HG03575 (cell line): ENCODE data around the gene ADRB2.

ENCODE experiments used
- ATAC-seq: cut with Tn5 transposase; IDR thresholded peaks from one replicate; pipeline ENCODE4 v1.9.1; 2021; ENCODE audit not compliant: unreplicated experiment, insufficient number of reproducible peaks, low FRiP score; ENCODE audit errors: extremely low read depth

ADRB2 gene

DNA sequence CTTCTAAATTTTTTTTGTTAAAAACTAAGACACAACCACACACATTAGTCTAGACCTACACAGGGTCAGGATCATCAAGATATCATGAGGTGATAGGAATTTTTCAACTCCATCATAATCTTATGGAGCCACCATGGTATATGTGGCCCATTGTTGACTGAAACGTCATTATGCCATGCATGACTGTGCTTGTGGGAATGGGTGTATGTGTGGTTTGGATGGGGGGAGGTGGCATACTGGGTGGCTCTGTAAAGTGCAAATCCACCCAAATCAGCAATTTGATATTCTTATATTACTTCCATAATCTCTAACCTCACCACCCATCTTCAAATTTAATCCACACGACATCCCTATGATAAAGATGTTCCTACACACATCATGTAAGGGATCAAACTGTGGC lies 21.0 kb downstream of the ADRB2 start:
- ATAC-seq = no peak

DNA sequence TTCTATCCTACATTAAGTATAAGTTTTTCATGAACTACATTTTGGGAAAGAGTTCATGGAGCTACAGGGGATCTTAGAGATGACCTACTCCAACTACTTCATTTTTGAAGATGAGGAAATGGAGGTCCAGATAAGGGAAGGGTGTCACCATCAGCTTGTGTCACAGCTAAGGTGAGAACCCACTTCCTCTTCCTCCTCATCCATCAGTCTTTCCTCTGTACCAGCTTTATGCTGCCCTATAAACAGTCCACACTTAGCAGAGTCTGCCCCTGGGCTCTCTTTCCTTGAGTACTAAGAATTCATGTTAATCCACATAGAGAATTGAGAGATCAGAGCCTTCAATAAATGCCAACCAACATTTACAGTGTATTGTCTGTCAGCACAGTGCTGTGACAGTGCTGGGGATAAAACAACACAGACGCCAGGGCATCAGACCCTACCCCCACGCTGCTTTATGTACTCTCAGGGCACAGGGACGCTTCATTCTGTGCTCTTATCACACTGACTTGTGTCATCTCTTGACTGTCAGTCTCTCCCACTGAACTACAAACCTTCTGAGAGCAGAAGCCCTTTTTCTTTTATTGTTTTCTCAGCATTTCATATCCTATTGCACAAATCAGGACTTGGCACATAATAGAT lies 22.1 kb downstream of the ADRB2 start:
- no peak for ATAC-seq

DNA sequence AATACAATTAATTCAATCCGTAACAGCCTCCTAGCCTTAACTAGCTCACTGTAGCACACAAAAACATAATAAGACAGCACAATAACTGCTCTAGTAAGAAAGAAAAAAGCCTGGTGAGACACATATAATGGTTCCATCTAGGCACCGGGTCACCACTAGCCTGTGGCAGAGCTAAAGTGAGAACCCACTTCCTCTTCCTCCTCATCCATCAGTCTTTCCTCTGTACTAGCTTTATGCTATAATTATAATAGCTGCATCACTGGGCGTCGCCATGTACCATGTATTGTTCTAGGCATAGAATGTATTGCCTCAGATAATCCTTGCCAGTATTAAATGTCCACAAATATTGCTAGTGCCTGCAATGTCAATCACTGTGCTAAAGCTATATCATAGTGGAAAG lies 23.1 kb downstream of the ADRB2 start:
- no peak for ATAC-seq

DNA sequence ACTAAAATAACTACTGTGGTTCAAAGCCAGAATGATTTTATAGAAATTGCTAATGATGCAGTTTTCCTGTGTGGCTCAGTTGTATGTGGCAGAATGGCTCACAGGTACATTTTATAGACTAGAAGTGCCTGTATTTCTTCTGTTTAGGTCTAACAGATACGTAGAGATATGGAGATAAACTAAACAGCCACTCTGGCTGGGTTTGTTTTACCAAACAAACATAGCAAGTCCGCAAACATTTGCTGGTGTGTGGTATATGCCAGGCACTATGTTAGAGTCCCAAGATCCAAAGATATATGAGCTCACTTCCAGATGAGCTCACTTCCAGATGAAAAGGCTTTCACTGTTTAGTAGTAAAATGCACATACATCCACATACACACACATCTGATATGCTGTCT lies 24.4 kb downstream of the ADRB2 start:
- no peak for ATAC-seq

DNA sequence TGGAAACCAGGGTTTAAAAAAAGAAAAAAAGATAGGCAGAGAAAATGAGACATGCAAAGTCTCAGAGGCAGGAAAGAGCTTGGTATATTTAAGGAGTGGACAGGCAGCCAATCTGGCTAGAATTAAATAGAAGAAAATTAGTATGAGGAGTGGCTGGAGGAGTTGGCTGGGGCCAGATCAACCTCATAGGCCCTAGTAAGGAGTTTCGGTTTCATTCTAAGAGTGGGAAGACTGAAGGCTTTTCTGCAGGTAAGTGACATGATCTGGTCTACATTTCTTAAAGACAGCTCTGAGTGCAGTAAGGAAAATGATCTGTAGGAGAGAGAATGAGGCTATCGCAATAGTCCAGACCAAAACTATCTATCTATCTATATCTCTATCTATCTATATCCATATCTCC lies 27.5 kb downstream of the ADRB2 start:
- ATAC-seq = no peak

DNA sequence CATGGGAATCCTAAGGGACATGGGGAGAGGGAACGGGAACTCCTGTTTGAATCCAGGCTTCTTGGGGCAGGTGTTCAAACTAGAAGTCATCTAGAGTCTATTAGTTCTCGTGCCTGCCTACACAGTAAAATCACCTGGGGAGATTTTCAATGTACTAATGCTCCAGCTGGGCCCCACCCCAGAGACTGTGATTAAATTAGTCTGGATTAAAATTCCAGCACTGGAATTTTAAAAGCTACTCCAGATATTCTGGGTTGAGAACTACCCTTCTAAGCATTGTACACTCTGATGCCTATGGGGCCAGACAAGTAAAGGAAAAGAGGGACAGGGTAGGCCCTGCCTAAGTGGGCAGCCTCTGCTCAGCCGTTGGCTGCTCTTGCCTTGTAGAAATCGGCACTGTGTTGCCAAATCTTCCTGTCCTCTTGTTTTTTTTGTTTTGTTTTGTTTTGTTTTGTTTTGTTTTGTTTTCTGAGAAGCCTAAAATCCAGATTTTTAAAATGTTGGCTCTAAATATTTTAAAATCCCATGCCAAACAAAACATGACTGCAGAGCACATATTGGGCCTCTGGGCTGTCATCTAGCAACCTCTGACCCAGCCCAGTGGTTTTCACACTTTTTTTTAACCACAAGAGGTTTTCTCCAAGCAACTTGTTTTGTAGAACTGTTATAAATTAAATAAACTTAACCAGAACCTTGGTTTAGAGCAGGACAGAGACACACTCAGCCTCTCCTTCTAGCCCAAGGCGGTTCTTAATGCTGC lies 29.0 kb downstream of the ADRB2 start:
- no peak for ATAC-seq

DNA sequence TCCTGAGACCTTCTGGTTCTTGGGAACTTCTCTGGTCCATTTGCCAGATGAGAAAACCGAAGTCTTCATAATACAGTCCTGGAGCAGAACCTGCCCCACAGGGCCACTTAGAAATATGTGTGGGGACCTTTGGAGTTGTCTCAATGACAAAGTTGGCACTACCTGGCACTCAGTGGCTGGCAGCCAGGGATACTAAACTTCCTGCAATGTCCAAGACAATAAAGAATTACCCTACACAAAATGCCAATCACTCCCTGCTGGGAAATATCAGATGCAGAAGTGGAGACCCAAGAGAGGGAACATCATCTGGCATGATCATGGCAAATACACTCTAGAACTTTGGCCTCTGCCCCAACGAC lies 29.6 kb downstream of the ADRB2 start:
- ATAC-seq = no peak

DNA sequence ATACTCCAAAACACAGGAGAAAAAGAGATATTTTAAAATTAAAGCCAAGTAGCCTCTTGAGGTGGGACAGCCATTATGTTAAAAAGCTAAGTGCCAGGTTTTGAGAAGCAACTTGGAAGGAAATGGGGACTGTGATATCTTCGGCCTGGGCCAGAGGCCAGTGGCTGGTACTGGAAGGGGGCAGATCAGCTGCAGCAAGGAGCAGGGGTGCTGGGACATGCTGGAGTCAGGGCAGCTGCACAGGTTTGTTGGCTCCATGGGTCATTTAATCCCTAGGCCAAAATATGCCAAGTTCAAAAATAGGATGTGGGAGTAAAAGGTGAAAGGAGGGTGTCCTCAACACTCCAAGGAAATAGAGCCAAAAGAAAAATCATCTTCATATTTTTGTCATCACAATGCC lies 30.0 kb downstream of the ADRB2 start:
- no peak for ATAC-seq

DNA sequence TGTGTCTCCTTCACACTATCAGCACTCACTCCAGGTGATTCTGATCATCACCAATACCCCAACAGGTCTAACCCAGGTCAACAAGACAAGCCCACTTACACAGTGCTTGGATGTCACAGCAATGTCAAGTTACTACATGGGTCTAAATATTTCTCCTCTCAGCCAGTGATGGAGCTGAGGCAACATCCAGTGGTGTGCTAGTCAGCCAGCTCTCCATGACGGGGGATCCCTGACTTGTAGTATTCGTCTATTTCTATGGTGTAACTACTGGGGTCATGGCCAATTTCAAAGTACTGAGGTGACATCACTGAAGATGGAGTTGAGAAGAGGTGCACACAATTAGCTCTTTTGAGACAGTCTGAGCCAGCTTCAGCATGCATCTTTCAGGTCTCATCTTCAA lies 31.1 kb downstream of the ADRB2 start:
- no peak for ATAC-seq

DNA sequence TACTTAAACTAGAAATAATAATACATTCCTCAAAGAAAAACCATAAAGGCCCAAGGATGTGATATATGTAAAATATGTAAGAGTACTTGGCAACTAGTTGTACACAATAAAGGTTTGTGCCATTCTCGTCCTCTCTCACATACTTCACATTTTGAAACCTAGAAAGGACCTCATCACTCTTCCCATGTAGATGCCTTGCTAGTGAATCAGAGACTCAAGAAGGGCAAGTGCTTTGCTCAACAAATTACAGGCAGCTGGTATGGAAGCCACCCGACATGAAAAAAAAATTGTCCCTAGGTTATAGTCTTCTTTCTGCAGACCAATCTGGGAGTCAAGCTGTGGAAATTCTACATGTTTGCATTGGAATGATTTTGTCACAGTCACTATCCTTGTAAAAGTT lies 31.7 kb downstream of the ADRB2 start:
- no peak for ATAC-seq

DNA sequence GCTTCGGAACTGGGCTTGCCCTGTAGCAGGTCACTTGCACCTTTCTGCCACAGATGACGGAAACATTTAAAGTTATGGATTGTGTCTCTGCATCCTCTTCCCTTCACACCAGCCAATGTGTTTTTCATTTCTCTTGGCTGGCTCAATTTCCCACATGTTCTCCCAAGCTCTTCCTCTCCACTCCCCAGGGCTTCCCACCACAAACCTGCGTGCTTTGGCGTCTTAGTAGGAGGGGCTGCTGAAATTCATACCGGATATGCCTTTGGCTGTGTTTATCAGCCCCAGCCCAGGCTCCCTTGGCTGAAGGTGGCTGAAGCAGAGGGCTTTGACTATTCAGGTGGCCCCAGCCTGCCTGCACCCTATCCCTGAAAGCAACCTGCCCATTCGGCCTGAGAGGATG lies 32.1 kb downstream of the ADRB2 start:
- no peak for ATAC-seq

DNA sequence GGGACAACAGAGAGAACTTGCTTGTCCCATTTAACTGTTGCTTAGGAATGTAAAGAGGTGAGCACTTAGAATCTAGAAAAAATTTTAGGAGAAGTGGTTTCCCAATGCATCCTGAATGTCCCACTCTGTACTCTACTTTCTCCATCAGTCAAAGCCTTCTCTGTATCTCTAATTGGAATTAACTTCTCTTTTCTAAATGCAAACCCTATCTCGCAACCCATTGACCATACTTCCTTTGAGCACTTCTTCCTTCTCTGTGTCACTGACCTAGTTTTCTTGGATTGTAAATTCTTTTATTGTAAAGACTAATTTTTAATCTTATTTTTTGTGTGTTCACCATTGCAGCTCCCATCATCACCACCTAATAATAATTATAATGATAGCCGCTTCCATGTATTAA lies 33.3 kb downstream of the ADRB2 start:
- ATAC-seq = no peak

DNA sequence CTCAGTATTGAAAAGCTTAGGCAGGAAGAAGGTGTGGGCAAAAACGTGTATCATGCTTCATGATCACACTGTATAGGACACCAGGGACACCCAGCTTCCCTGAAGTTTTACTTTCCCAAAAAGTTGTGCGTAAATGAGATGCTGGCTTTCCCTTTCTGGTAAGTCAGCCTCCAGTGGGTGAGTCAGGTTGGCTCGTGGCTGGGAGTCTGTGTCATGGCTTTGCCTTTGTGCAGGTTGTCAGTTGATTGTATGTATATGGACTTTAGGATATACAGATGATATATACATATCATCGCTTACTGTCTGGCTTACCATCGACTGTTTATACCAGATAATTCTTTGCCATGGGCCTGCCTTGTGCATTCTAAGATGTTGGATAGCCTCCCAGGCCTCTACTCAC lies 34.2 kb downstream of the ADRB2 start:
- ATAC-seq = no peak

DNA sequence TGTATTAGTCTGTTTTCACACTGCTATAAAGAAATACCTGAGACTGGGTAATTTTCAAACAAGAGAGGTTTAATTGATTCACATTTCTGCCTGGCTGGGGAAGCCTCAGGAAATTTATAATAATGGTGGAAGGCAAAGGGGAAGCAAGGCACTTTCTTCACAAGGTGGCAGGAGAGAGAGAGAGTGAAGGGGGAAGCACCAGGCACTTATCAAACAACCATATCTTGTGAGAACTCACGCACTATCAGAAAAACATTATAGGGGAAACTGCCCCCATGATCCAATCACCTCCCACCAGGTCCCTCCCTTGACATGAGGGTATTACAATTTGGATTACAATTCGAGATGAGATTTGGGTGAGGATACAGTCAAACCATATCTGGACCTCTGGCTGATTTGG lies 34.7 kb downstream of the ADRB2 start:
- ATAC-seq = no peak

DNA sequence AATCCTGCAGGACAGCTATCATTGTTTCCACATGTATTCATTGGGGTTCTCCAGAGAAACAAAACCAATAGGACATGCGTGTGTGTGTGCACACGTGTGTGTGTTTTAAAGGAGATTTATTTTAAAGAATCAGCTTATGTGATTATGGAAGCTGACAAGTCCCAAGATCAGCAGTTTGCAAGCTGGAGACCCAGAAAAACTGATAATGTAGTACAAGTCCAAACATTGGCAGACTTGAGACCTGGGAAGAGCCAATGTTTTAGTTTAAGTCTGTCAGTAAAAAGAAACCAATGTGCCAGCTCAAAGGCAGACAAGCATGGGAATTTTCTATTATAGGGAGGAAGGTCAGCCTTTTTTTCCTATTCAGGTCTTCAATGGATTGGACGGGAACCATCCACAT lies 35.3 kb downstream of the ADRB2 start:
- ATAC-seq = no peak

DNA sequence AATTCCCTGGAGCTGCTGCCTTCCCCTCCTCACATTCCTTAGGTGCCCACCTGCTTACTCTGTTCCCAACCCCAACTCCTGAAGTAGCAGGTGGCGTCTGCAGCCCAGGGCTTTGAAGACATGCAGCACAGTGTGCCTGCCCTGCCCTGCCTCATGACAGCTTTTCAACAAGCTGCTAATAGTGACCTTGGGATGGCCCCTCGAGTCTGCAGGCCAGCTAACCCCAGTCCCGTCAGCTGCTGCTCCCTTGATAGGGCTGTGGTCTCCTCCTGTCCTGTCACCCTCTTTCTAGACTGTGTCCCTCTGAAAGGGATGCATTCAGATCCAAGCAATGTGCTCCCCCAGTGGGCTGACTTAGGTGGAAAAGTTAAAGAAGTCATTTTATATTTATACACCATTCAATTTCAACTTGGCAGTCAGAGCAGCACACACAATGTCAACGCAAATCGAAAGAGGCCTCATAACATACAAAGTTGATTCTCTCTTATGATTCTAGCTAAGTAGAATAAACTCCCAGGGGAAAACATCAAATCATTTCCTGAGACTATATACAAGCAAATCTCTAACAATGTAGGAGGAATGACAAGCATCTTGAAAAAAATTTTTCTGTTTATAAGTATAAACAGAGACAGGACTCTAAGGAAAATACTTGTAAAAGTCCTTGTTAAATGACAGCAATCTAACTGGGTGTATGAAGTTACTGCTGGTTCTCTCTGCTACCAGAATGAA lies 37.9 kb downstream of the ADRB2 start:
- ATAC-seq = no peak

DNA sequence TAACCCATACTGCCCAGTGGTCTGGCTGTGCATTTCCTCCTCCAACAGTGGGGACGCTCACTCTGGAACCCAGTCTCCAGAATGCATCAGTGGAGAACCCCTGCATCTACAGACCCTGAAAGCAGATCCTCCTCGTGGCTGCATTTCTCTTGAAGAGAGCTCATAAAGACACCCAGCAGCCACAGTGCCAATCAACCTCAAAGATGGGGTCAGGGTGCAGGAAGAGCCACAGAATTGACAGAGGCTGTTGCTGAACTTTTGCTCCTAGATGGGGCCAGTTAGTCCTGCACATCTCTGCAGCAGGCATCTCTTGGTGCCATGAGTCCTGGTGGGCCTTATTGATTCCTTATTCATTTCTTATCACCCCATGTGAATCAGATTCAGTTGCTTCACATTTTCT lies 39.6 kb downstream of the ADRB2 start:
- ATAC-seq = no peak

DNA sequence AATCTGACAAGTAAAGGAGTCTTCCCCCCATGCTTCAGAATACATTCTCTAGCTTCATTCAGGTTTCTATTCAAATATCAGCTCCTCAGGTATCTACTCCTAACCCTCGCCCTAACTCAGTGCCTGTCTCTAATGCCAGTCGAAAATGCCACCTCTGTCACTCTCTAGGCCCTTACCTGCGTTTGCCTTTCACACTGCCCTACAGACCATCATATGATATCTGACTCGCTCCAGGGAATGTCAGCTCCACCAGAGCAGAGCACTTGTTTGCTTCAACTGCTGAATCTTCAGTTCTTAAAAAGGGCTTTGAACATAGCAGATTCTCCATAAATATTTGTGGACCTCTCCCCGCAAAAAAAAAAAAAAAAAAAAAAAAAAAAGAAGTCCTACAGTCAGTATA lies 46.7 kb downstream of the ADRB2 start:
- ATAC-seq = no peak

DNA sequence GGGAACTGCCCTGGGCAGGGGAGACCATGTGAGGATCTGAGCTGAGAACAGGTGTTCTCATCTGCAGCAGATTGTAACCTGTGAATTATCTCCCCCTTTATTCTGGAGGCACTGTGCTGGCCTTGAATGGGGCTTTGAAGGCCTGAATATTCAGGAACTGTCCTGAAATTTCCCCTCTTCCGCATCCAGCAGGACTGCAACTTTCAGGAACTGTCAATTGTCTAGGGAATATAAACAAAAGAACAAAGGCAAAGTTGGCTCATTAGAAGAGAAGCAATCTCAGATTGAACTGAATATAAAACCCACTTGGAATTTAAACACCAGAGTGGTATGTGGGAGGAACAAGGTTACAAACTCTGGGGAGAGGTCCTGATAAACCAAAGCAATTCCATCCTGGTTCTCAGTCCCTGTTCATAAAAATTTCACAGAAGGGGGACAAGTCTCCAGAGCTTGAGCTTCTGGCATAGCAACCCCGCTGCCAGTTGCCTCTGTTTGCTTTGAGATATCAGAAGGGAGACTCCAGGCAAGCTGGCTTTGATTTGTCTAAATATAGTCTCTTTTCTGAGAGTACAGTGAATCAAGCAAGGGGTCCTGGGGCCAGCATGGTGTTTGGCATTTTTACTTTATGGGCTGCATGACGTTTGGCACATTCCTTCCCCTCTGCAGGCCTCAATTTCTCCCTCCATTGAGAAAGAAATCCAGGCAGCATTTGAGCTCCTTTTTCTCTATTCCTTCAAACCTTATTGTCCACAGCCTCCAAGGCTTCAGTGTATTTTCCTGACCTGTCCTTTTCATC lies 47.5 kb downstream of the ADRB2 start:
- no peak for ATAC-seq
